KBM-7 (cell line): Measurements from ENCODE around the gene CSDE1.

Experiments
- DNase-seq: peaks from one replicate; pipeline ENCODE4 v3.0.0-alpha.2; 2015
- in situ Hi-C: fragments of 300-500 bp; cut with MboI; formaldehyde crosslinking; loops from 2 replicates; pipeline ENCODE4 v1.14.3; 2020; ENCODE audit warnings: low sequenced_read_pairs, low pct_unique_long_range_greater_than_20kb, mixed read lengths

CSDE1 gene

DNA sequence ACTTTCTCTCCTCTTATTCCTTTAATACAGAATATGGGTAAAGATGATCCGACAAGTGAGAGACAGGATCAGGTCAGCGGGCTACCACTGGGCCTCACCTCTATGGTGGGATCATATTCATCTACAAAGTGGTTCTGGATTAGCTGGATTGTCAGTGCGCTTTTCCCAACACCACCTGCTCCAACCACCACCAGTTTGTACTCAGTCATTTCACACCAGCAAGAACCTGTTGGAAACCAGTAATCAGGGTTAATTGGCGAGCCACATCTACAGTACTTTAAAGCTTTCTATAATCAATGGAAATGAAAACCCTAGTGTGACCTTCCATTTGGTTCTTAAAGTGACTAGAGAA is 41.9 kb downstream of the CSDE1 start:
- no peak for DNase-seq
- in situ Hi-C loops = no loop called here

DNA sequence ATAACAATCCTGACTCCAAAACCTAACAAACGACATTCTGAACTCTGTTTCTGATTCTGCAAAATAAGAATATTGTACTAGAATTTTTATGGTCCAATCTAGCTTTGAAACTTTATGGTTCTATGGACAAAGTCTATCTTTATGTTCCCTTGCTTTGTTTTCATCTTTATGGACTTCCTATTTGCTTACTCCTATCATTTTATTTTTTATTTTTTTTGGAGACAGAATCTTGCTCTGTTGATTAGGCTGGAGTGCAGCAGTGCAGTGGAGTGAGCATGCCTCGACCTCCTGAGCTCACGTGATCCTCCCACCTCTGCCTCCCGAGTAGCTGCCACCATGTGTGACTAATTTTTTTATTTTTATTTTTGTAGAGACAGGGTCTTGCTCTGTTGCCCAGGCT is 44.8 kb downstream of the CSDE1 start:
- in situ Hi-C loops = no loop called here
- DNase-seq = no peak

DNA sequence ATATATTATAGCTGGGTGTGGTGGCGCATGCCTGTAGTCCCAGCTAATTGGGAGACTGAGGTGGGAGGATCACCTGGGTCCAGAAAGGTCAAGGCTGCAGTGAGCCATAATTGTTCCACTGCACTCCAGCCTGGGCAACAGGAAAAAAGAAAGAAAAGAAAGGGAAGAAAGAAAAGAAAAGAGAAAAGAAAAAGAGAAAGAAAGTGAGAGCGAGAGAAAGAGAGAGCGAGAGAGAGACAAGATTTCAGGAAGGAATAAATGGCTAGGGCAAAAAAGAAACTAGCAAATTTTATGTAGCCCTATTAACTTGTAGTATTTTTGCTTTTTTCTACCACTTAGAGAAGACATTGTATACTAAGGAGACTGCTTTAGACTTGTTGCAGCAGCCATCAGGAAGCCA is 47.4 kb downstream of the CSDE1 start:
- DNase-seq = no peak
- in situ Hi-C loops = no loop called here

DNA sequence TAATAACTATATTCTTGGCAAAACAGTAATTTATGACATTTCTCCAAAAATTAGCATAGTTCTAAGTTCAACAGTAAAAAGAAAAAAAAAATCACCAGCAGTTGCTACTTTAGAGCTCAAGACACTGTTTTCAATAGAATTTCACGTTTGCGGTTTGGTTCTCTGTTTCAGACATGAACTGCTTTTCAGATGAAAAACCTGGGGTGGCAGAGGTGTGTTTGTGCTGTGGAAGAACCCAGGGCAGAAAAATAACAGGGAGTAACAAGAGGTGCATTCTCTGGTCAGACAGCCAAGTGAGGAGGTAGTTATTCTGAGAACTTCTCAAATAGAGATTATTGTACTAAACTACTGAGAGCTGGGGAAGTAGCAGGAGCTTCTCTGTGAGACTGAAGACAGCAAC is 50.2 kb downstream of the CSDE1 start:
- no peak for DNase-seq
- in situ Hi-C loops = no loop called here

DNA sequence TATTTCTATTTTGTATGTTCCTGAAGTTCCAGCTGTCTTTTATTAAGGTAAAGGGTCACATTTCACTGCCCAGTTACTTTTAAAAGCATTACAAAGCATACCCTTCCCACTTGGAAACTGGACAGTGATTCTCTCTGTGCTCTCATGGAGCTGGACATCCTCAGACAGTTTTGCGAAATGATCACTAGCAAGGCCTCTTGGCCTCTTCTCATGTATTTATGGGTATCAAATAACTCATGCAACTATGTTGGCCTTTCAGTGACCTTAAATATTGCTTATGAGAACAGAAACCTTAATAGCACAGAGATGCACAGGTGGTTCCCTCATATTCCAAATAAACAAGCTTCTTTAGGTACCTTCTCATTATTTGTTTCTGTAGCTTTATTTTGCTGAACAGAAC is 54.5 kb downstream of the CSDE1 start:
- in situ Hi-C loops = no loop called here
- no peak for DNase-seq

DNA sequence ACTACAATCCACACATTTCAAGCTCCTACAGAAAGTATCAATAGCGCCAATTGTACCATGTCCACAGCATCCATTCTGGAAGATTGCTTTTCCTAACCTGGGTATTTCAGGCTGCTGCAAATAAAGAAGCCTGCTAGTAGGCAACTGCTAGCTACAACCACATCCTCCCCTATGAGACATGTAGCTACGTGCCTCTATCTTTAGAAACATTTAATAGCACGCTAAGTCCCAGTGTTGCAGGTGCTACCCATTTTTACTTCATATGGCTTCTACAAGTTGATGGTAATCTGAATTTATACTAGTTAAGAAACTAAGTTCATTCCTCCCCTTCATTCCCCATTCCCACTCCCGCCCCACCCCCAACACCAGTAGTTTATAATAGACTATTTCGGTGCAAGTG is 55.0 kb downstream of the CSDE1 start:
- in situ Hi-C loops = no loop called here
- no peak for DNase-seq

DNA sequence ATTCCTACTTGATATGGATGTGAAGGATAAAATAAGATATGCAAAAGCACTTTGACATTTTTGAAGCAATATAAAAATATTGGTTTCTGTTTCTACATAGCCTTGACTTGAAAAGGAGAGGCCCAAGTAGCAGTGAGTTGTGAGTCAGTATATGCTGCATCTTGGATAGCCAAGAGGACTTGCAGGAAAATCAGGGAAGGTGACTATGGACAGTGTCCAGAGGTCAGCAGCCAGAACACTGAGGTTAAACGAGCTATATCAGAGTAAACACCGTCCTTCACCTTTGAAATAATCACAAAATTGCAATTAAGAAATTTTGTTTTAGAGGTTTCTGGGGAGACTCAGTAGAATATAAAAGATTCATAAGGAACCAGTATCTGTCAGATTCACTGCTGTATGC is 55.9 kb downstream of the CSDE1 start:
- DNase-seq = no peak
- in situ Hi-C loops = no loop called here

DNA sequence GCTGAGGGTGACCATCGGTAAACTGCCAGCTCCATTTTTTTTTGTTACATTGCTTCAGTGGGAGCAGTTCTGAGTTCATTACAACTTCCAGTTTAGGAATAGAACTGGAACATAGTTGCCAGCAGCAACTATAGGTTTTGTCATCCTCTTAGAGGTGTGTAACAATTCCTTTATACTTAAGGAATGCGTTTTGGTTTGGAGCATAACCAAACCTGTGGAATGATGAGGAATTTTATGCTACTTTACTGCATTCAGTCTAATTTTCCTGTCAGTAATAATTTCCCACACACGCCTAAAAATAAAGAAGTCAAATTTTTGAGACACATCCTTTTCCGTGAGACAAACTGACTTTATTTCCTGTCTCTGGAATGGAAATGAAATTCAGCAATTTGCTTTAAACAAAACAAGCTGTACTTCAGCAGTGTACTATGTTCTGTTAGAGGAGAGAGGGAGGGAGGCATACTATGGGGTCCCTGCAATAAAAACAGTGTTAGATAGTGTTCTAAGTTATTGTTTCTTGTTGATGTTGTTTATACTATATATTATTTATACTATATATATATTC is 57.7 kb downstream of the CSDE1 start:
- in situ Hi-C loops = no loop called here
- no peak for DNase-seq

DNA sequence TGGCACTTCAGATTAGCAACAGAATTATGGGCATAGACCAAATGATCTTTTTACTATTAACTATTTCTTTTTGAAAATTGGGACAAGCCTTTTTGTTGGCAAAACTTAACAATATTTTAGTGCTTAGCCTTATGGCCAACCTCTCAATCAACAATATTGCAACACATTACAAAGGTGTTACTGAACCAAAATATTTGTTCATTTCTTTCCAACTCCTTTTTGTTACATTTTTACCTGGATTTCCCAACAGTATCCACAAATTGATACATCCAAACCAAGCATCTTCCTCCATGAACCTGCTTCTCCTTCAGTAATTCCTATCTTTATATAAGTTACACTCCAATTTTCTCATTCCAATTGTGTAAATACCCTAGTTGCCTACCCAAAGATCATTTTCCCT is 61.0 kb downstream of the CSDE1 start:
- in situ Hi-C loops = no loop called here
- DNase-seq = no peak

DNA sequence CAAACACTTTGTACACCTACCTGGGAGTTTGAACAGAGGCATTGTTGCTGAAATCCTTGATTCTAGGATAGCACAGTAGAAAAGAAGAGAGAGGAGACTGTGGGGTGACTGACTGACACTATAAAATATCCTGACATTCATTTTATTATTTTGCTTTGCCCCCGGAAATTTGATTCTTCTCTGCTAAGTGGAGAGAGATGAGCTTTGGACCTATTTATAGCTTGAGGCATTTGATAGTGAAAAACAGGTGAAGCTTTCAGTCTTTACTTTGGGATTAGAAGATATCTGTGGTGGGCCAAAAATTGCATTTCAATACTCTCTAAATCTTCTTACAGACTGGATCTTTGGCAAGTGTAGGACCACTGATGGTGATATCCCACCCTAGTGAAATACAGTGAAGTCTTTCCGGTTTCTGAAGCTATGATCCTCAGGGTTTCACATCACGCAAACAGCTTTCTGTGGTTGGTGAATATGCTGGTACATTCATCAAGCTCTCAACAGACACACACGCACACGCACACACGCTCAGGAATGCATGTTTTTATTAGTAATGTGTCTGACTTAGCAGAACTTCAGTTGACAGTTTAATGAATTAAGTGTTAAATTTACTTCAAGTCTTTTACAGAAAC is 62.2 kb downstream of the CSDE1 start, which contains the start of gene AMPD1:
Gene AMPD1 (minus strand): TSS at position 117 of the 629 bp plus-strand sequence. CDS start 75 bp downstream, at position 42.
- no peak for DNase-seq
- in situ Hi-C loops = no loop called here

DNA sequence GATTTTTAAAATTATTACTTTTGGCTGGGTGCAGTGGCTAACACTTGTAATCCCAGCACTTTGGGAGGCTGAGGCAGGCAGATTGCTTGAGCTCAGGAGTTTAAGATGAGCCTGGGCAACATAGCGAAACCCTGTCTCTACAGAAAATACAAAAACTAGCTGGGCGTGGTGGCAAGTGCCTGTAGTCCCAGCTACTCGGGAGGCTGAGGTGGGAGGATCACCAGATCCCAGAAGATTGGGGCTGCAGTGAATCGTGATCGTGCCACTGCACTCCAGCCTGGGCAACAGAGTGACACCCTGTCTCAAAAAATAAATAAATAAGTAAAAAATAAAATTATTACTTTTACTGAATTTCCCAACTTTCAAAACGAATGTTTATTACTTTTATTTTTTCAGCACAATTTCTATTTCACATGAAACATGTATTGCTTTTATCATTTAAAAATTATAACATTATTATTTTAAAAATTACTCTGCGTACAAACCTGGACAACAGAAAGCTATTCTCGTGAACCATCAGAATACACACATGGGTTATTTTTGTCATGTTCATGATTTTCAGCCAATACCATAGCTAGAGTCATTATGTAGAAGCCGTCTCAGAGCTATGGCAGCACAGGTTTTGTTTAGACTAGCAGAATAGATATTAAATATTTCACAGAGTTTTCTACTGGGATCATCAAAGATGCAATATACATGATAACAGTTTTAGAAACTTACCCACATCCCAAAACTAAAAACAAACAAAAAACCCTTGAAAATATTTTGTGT is 63.1 kb downstream of the CSDE1 start:
- DNase-seq = no peak
- in situ Hi-C loops = no loop called here

DNA sequence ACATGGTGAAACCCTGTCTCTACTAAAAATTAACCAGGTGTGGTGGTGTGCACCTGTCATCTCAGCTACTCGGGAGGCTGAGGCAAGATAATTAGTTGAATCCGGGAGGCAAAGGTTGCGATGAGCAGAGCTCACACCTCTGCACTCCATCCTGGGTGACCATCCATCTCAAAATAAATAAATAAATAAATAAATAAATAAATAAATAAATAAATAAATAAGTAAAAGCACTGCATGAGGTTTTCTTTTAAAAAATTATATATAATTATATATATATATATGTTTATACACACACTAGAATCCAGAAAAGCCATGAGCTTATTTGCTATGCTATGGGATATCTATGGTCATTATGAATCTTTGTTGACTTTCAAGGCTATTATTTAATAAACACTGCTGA is 64.8 kb downstream of the CSDE1 start:
- no peak for DNase-seq
- in situ Hi-C loops = no loop called here

DNA sequence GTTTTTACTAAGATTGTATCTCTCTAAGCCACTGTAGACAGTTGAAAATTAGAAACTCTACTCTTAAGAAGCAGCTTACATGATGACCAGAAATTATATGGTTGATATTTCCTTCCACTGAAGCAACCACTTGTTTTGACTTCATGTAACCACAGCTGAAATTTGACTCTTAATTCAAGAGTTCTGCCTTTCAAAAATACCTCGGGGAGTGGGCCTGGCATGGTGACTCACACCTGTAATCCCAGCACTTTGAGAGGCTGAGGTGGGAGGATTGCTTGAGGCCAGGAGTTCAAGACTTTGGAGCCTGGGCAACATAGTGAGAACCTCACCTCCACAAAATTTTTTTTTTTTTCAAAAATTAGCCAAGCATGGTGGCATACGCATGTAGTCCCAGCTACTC is 66.7 kb downstream of the CSDE1 start:
- in situ Hi-C loops = no loop called here
- DNase-seq = no peak

DNA sequence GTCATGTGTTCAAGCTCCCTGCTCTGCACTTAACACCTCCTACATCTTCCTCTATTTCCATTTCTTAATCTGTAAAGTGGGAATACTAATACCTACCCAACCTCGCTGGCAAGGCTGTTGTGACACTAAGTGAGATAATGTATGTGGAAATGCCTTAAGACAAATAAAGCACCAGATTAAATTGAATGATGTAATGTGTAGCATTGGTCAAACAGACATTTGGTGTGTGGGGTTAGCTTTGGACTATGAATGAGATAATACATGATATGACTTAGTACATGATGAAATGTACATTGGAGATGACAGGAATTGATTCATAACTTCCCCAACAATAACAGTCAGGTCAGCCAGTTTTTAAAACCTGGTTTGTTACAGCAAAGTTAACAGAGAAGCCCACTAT is 67.6 kb downstream of the CSDE1 start:
- in situ Hi-C loops = no loop called here
- DNase-seq = no peak

DNA sequence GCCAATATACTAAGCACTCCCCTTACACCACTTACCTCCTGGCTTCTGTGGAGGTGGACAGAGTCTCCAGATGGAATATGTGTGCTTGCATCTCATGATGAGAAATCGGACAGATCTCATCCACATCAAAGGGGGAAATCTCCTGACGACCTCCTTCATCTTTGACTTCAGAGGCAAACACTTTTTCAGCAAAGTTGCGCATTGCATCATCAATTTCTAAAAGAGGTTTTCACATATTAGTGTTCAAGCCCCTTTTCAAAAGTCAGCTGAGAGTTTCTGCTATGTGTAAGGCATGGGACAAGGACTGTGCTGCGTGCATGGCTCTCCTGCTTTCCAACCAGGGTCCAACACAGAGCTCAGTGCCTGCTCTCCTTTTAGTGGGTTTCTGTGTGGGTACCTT is 69.3 kb downstream of the CSDE1 start:
- in situ Hi-C loops = no loop called here
- no peak for DNase-seq

DNA sequence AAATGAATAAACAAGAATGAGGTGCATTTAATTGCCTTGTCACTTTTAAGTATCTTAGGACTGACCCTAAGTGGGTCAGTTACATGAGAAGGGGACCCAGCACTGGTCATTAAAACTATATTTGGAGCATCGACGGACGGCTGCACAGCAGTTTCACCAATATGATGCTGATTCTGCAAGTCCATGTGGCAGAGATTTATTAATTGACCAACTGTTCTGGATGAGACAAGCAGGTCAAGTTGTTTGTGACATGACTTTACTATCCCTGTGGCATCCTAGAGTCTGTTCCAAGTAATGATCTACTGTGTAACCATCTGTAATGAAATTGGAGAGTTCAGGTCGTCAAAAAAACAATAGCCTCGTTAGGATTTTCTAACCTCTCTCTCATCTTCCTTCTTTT is 71.9 kb downstream of the CSDE1 start:
- in situ Hi-C loops = no loop called here
- DNase-seq = no peak

DNA sequence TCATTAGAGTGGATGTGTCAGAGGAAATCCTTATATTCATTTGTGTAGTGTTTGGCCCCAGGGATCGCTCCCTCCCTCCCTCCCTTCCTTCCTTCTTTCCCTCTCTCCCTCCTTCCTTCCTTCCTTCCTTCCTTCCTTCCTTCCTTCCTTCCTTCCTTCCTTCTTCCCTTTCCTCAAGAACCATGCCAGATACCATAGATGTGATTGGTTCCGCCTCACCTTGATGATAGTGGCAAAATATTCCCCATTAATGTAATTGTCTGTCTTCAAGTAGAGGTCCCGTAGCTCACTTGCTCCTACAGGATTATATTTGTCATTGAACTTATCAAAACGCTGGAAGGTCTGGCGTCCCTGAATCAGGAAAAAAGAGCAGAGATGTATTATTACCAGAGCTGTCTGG is 80.1 kb downstream of the CSDE1 start:
- DNase-seq = no peak
- in situ Hi-C loops = no loop called here

DNA sequence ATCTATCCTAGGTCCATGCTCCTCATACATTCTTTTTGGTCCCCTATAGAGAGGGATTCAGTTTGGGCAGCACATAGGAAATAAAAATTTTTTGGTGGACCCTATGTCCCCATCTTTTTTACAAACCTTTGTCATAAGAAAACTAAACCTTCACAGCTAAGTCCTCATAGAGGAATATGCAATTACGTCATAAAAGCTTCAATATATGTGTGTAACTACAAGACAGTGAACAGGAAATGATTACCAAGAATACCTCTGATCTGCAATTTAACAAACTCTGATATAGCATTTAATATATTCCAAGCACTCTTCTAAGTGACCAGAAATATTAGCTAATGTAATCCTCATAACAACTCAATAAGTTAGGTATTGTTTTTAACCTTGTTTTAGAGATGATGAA is 81.7 kb downstream of the CSDE1 start:
- in situ Hi-C loops = no loop called here
- no peak for DNase-seq

DNA sequence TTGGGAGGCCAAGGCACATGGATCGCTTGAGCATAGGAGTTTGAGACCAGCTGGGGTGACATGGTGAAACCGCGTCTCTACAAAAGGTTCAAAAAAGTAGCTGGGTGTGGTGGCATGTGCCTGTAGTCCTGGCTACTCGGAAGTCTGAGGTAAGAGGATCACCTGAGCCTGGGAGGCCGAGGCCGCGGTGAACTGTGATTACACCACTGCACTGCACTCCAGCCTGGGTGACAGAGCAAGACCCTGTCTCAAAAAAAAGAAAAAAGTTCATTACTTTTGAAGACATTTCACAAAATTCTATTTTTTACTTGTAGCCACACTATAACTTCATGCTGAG is 85.9 kb downstream of the CSDE1 start:
- in situ Hi-C loops = no loop called here
- DNase-seq = no peak

DNA sequence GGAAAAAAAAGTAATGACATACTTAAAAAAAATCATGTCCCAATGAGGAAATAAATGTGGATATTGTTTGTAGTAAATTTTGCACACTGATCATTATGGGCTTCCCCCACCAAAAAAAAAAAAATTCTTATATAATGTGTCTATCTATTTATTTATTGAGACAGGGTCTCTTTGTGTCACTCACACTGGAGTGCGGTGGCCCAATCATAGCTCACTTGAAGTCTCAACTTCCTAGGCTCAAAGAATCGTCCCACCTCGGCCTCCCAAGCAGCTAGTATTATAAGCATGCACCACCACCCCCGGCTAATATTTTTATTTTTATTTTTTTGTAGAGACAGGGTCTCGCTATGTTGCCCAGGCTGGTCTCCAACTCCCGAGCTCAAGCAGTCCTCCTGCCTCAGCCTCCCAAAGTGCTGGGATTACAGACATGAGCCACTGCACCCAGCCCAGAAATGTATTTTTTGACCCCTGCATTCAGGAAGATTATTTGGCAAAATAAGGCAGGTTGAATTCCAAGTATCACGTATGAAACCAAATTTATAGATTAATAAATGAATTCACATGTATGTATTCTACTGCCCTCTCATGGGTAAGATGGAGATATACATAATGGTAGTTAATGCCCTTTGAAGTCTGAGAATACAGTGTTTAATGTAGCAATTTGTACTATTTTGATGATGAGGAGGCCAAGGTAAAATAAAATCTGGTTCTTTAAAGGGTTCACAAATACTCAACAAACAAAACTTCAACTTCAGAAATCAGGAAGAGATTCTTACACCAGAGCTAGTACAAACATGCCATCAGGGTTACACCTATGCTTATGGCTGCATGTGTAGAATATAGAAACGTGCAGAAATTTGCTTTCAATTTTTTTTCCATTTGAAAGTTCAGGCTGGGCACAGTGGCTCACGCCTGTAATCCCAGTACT is 86.5 kb downstream of the CSDE1 start:
- in situ Hi-C loops = no loop called here
- DNase-seq = no peak
